HuH-7.5 (cell line): ENCODE measurements around the gene TMEM41A.

ENCODE experiments used
- DNase-seq: peaks from one replicate; pipeline ENCODE4 v3.0.0; 2011; ENCODE audit warnings: low spot score

TMEM41A gene

DNA sequence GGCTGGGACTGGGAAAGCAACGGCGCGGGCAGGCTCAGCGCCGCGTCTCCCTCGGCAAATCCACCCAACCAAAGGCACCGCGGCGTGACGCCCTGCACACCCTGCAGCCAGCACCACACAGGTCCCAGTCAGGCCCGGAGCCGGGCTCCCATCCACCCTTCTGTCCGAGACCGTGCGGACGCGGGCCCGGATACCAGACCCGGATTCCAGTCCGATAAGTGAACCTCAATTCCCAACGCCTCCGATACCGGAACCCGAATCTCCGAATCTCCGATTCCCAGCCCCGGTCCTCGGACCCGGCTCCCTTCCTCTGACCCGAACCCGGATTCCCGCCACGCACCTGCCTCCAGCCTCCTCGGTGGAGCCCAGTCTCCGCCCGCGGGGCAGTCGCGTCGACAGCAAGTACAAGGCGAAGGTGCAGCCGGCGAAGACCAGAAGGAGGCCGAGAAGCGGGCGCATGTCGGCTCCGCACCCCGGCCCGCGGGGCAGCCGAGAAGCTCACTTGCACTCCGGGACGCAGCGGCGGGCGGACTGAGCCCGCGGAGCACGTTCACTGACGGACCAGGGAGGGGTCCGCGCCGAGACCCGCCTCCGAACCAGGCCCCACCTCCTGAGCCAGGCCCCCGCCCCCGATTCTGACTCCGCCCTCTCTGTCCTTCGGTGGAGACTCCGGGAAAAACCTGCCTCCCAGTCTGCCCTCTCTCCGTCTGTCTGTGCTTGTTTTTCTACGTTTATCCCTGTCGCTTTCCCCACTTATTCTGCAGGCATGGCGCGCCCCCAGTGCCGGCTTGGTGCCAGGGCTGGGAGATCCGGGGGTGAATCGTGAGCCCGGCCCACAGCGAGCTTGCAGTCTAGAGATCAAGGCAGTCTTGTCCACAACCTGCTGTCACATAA, at the start of gene TMEM41A:
Gene TMEM41A (minus strand): TSS at position 533 of the 894 bp plus-strand sequence. CDS start 74 bp downstream, at position 459.
- peak; percentile 76 for DNase-seq

DNA sequence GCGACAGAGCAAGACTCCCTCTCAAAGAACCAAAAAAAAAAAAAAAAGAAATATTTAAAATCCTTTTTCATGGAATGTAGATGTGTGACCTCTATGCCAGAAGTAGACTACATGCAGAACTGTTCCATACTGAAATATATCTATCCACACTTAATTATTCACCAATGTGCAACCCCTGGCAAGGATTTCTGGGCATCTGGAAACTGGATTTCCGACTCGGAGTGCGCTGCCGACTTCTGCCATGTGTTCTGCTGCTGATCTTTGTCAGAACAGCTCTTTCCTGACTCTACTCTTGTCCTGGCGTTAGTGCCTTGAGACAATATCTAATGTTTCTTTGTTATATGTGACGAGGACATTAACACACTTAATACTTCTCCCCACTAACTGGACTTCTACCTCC, 41.9 kb upstream of the TMEM41A start:
- no peak for DNase-seq

DNA sequence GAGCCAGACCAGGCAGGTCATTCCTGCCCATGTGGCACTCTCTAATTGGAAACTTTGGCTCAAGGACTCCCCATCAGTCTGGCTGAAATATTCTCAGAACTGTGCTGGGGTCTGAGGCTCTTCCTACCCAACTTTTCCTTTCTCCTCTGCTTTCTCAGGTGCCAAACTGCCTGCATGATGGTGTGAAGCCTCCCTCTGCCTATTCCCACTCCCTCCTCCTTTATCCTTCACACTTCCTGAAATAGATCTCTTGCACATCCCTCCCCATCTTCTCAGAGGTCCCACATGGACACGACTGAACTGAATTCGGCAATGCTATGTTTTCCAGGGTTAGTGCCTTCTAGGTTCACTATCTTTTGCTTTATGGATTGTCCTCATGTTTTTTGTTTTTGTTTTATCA, 41.1 kb upstream of the TMEM41A start:
- no peak for DNase-seq

DNA sequence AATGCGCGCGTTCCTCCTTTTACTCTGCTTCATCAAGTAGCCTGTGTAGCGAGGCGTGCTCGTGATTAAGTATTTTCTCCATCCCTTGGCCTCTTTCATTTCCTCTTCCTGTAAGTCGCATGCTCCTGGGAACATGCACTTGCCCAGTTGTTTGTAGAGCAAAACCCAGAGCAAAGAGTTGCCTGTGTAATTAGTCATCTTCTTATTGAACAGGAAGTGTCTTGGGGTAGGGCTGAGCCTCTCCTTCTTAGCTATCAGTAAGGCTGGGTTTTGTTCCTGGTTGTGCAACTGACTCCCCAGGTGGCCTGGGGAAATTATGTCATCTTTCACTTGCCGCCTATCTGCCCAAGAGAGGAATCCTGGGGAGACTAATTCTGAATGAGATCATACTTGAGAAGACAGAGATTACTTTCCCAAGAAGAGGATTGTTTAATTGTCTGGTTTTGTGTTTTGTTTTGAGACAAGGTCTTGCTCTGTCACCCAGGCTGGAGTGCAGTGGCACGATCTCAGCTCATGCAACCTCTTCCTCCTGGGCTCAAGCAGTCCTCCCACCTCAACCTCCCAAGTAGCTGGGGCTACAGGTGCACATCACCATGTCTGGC, 38.6 kb upstream of the TMEM41A start:
- no peak for DNase-seq

DNA sequence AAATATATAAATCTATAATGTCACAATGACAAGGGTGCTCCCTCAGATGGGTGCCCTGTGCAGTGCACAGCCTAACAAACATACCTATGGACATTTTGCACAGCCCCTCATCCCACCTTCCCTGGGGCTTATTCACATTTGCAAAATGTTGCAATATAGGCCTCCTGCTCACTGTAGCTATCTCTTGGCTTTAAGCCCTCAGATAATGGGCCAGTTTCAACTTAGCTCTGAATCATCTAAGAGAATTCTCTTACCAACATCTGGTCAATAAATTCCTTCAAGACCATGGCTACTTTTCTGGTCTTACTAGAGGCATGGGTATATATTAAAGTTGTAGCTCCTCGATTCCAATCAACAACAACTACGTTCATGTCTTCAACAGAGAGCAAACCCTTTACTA, 35.7 kb upstream of the TMEM41A start:
- no peak for DNase-seq

DNA sequence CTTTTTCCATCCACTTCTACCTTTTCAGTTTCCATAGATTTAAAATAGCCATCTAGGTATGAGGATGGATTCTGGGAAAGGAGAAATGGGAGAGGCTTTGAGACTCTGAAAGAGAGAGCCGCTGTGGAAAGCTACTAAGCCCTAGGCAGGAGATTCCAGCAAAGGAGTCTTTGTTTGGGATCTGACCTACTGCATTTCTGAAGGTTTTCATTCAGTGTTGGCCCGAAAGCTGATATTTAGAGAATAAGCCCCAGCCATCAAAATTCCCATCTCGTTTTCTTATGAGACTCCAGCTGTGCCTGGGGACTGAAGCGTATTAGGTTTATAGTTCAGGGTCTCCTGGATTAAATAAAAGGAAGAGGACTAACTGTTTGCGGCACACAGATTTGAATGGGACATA, 34.1 kb upstream of the TMEM41A start:
- DNase-seq, result no peak

DNA sequence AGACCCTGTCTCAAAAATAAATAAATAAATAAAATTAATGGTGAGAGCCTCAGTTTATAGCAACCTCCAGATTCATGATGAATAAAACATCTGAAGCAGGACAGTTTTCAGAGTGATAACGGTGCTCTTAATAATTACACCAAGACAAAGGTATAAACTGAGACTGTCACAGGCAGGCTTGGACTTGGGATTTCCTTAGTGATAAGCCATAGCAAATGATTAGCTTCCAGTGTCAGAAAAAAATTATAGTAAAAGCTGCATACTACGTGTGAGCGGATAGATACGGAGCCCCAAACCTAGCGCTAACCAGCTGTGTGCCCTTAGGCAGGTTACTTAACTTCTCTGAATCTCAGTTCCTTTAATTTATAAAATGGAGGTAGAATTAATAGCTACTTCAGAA, 32.0 kb upstream of the TMEM41A start:
- no peak for DNase-seq

DNA sequence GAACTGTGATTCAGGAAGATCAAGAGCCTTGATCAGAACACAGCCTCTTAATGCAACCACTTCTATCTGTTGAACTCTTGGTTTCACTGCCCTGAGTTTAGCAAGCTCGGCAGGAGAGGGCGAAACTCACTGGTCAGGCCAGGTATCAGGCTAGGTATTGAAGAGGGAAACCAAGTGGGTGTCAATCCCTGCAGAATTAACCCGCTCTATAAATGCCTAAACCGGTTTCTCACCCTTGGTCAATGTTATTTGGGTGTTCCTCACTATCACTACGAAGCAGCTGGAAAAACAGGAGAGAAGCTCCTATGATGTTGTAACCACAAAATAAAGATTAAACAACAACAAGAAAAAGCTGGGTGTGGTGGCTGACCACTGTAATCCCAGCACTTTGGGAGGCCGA, 29.7 kb upstream of the TMEM41A start:
- no peak for DNase-seq

DNA sequence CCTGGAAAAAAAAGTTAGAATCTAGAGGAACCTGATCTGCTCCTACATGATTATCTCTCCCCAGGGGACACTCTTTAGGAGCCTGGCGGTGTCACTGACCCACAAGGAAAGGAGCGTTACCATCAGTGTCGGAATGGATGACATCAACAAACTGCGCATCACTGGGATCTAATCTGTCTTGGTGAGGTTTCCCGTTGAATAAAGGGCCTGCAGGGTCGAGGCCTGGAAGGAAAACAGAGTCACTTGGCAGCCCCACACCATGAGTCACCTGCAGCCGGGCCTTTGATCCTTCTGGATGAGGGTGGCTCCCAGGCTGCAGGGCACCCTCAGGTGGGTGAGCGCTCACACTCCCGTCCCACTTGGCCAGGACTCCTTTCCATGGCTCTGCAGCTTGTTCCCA, 28.5 kb upstream of the TMEM41A start:
- no peak for DNase-seq

DNA sequence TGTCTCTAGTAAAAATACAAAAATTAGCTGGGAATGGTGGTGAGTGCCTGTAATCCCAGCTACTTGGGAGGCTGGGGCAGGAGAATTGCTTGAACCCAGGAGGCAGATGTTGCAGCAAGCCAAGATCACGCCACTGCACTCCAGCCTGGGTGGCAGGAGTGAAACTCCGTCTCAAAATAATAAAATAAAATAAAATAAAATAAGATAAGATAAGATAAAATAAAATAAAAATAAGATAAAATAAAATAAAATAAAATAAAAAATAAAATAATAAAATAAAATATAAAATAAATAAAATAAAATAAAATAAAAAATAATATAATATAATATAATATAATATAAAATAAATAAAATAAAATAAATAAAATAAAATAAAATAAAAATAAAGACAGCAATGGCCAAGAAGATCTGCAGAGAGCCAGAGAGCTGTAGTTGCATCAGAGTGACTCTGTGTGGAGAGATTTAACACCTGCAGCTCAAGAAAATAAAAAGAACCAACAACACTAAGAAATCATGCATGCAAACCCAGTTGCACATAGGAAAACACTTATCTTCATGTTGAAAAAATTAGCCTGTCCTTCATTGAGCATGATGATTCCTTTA, 27.6 kb upstream of the TMEM41A start:
- DNase-seq, result no peak

DNA sequence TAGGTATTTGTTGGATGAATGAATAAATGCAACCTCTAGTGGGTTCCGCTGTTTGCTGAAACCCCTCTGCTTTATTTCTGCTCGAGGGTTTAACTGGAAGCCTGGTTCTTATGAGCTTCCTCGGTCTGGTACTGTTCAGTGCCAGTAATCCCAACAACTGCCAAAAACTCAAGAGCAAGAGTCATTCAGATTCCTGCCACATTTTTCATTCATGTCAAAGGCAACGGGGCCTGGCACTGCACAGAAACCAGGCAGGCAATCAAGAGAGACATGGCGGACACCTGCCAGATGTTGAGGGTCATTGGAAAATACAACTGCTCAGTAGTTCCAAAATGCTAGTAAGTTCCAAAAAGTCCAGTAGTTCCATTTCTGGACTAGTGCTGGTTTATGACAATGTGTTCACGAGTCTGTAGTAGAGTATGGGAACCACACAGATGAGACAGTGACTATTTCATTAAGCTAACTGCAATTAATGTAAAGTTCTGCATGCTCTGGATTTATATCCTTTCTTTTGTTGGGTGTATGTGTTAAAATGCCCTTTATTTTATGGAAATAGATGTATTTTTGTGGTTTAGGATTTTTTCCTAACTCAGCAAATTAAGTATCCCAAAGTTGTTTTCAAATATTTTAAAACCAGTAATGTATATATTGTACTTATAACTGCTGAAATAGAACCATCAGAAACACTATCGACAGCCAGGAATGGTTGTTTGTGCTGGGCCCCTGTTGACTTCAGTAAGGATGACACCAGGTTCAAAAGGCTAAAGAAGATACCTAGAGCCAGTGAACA, 22.7 kb upstream of the TMEM41A start:
- no peak for DNase-seq

DNA sequence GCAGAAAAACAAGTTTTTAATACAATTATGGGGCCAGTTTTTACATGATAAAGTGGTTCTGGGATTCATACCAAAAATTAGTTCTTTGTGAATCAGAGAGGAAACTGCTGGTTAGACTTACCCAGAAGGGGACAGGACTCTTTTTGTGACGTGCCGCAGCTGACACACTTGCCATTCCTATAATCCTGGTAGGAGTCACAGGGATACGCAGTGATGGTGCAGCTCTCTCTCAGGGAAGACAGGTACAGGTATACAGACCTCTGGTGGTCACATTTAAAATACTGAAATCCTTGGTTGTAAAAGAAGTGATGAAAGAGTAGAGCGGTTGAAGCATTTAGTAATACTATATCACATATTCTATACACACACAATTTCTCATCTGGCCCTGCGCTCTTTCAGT, 20.2 kb upstream of the TMEM41A start:
- DNase-seq, result no peak

DNA sequence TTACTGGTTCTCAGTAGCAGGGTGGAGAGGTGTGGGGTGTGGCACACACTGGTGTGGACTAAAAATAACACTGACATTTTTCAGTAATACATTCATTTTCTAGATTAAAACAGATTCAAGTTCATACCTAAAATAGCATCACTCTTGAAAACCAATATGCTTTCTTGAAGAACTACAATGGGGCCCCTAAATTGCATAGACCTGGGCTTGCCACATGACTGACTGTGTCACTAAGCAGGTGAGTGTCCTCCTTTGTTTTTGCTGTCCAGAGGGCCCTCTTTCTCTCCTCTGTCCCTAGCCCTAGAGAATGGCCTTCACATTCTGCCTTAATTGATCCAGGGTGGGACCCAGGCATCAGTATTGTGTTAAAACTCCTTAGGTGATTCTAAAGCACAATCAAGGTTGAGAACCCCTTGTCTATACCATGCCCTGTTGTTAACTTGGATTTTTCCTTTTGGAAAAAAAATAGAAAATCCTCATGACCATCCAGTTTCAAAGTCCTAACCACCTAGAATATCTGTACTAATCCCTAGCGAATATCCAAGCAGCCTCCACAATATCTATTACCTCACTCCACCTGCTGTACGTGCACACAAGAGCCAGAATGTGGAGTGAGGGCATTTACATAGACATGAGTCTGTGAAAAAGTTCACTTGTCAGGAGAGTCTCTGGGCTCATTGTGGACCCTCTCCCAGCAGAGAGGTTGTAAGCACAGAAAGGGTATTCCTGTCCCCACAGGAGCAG, 18.7 kb upstream of the TMEM41A start:
- no peak for DNase-seq

DNA sequence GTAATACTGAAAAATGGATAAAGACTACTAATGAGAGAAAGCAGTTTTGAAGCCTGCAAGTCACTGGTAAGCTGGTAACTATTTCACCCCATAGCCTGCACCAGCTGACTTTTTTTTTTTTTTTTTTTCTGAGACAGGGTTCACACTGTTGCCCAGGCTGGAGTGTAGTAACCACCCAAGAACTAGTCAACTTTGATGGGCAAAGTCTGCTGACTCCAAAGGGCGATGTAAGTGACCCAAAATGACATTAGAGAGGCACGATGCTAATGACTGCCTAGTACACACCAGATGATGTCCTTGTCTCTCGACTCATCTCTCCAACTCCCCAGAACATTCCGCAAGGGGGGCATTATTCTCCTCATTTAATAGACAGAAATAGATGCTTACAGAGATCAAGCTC, 12.9 kb upstream of the TMEM41A start:
- DNase-seq, result no peak

DNA sequence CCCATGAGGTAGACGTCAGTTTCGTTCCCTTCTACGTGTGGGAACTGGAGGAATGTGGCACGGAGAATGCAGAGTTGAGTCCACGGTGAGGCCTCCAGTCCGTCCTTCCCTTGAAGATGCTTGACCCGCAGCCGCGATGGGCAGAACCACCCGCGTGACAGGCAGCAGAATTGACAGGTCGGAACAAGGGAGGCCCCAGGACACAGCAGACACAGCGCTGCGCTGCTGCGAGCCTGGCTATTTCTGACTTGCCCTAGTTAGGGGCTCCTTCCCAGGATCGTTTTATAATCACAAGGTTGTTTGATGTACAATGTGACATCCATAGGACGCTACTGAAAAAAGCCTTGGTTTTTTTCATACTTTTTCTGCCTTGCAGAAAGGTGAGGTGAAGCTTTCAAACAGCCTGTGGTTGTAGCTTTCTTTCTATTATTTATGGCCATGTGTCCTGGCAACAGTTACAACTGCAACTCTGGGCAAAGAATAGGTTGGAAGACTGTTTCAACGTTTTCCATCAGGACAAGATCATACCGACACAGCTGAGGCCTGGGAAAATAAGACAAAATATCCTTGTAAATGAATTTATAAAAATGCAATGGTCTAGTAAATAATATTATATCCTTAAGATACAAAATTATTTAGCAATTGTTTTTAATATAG, 9.6 kb upstream of the TMEM41A start:
- no peak for DNase-seq

DNA sequence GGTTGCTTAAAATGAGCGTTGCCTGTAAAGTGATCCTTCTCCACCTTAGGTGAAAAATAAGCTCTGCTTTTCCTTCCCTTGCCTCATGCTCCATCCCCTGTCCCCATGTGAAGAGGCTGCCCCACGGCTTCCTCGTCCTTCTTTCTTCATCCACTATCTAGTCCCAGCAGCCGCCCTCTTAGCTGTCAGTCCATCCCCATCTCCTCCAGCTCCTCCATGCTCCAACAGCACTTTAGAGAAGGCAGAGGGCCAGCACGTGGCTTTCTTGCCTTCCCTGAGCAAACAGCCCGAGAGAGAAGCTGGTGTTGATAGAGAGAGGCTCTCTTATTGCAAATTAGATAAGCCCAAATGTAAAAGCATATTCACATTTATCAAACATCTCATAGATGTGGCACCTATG, 9.0 kb upstream of the TMEM41A start:
- no peak for DNase-seq

DNA sequence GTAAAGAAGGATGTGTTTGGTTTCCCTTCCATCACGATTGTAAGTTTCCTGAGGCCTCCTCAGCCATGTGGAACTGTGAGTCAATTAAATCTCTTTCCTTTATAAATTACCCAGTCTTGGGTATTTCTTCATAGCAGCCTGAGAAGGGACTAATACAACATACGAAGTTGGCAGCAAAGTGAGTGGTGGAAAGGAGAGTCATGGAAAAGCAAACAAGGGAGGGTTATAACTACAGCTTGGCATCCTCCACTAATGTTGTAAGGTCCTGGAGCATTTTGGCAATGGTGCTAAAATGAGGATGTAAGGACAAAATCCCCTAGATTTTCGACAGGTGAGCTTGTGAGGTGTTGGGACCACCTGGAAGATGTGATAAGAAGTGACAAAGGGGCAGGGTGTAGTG, 5.8 kb upstream of the TMEM41A start:
- no peak for DNase-seq

DNA sequence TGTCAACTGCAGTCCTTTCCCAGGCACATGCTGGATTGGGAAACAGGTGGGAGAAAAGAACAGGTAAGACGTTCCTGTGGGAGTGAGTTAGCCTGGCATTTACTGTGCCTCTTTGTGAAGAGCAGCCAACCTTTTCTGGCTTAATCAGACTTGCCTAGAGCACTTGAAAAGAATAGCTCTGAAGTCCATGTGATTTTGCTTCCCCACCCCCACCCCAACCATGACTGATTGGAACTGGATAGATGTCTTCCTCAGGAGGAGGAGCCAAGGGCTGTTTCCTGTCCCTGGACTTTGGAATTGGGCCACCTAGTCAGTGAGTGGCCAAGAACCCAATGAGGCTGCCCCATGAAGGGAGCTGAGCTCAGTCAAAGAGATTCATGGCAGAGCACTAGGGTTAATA, 4.7 kb upstream of the TMEM41A start:
- DNase-seq, result no peak

DNA sequence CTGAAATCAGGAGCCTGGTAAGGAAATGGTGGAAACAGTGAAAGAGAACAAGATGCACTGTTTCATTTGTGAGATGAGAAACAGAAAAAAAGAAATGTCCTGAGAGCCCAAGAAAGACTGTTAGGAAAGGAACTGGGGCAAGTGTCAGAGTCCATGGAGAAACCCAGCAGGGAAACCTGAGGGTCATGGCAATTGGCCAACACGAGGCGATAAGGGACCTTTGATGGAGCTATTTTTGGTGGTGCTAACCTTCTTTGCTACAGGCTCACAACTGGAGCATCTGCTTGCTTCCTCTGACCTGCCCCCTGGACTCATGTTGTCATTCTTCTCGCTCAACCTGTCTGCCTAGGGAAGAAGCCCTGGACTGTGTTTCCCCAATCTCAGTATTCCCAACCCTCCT, 4.2 kb upstream of the TMEM41A start:
- no peak for DNase-seq

DNA sequence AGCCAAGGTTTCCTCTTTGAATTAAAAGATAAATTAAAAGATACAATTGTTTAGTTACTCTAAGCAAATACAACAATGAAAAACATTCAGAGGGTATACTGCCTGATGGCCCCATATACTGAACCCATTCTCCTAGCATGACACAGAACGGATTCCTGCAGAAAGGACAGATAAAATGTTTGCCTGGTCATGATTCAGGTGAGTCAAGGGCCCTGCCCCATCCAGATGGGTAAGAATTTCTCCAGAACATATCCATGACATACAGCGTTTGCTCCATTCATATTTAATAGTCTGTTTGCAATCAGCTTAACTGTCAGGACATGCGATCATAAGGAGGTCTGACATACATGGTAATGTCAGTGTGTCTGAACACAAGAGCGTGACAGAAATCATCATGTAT, 8.6 kb downstream of the TMEM41A start:
- no peak for DNase-seq

DNA sequence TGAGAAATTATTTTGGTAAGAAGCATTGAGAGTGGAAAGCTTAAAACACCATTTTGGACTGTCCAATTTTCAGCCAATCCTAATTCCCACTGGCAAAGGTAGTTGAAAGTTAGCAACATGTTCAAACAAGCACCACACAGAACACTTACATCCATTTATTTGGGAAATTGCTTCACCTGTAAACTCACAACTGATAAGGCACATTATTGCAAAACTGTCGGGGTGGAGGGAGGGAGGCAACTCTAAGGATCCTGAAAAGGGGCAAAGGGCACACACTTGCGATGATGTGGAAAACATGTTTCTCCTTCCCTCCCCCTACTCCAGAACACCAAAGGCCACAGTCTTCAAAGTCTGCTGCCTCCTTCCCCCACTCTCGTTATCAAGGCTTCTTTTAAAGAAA, 9.4 kb downstream of the TMEM41A start:
- no peak for DNase-seq
